Endothelial cell (in vitro differentiated cells): ENCODE measurements around the gene MYH9. TPM values are rescaled to one million over a fixed set of nuclear protein-coding genes. Genes with fewer than 3 reads are reported as not detected.

Source experiments
- DNase-seq: peaks from one replicate; pipeline ENCODE4 v3.0.0; 2021; ENCODE audit warnings: low spot score
- H3K27ac Mint-ChIP-seq: one replicate; pipeline ENCODE4 v1.8.0; 2021; ENCODE audit warnings: mixed read lengths, inconsistent platforms; ENCODE audit not compliant: unreplicated experiment
- H3K27me3 Mint-ChIP-seq: one replicate; pipeline ENCODE4 v1.8.0; 2021; ENCODE audit warnings: mild to moderate bottlenecking, moderate library complexity, mixed read lengths, inconsistent platforms; ENCODE audit not compliant: unreplicated experiment
- H3K36me3 Mint-ChIP-seq: one replicate; pipeline ENCODE4 v1.8.0; 2021; ENCODE audit warnings: mild to moderate bottlenecking, low read depth, mixed read lengths, inconsistent platforms; ENCODE audit not compliant: unreplicated experiment
- H3K4me1 Mint-ChIP-seq: one replicate; pipeline ENCODE4 v1.8.0; 2021; ENCODE audit warnings: mild to moderate bottlenecking, mixed read lengths, inconsistent platforms; ENCODE audit not compliant: unreplicated experiment
- H3K4me3 Mint-ChIP-seq: one replicate; pipeline ENCODE4 v1.8.0; 2021; ENCODE audit warnings: mild to moderate bottlenecking, mixed read lengths, inconsistent platforms; ENCODE audit not compliant: unreplicated experiment
- H3K9me3 Mint-ChIP-seq: one replicate; pipeline ENCODE4 v1.8.0; 2021; ENCODE audit warnings: mixed read lengths, inconsistent platforms; ENCODE audit not compliant: unreplicated experiment
- CTCF ChIP-seq: fragments of 200-600 bp; sonication (generic); IDR thresholded peaks from one replicate; pipeline ENCODE4 v1.5.0; 2021; ENCODE audit warnings: antibody characterized with exemption; ENCODE audit not compliant: unreplicated experiment
- total RNA-seq: library from RNA; stranded (reverse); fragmentation: NEBNext Ultra II Directional; extraction: Animal tissue kit (Norgen Biotek cat#: 25700); gene quantifications from one replicate; pipeline ENCODE4 v1.2.1, GENCODE V29; 2021; ENCODE audit not compliant: unreplicated experiment

The MYH9 gene
- total RNA-seq, 1 donor from 2014 or later: 931 TPM

GRCh38 chr22:36323855-36324331 lies 63.9 kb downstream of the MYH9 start:
- no peak overlapping the region for H3K4me3 Mint-ChIP-seq
- no peaks in the 10 kb centered on the region for H3K9me3 Mint-ChIP-seq
- DNase-seq: no peak
- H3K27ac Mint-ChIP-seq: no peak overlapping the region
- H3K4me1 Mint-ChIP-seq: peaks cover 24% of the 10 kb centered on the region
- H3K36me3 Mint-ChIP-seq: peaks cover 71% of the 10 kb centered on the region
- no peak for TF ChIP-seq CTCF
- peaks cover 35% of the 10 kb centered on the region for H3K27me3 Mint-ChIP-seq

GRCh38 chr22:36323182-36323854 lies 64.4 kb downstream of the MYH9 start:
- DNase-seq: no peak
- H3K9me3 Mint-ChIP-seq: no peaks in the 10 kb centered on the region
- no peak overlapping the region for H3K4me3 Mint-ChIP-seq
- H3K27me3 Mint-ChIP-seq: peaks cover 30% of the 10 kb centered on the region
- no peak for TF ChIP-seq CTCF
- H3K36me3 Mint-ChIP-seq: peaks cover 68% of the 10 kb centered on the region
- H3K4me1 Mint-ChIP-seq: peaks cover 19% of the 10 kb centered on the region
- peak overlapping the region; percentile 61 for H3K27ac Mint-ChIP-seq

GRCh38 chr22:36322602-36322915 lies 65.2 kb downstream of the MYH9 start:
- peaks cover 11% of the 10 kb centered on the region for H3K4me1 Mint-ChIP-seq
- TF ChIP-seq CTCF: no peak
- H3K9me3 Mint-ChIP-seq: no peaks in the 10 kb centered on the region
- H3K4me3 Mint-ChIP-seq: peak overlapping the region; percentile 59
- H3K27ac Mint-ChIP-seq: peak overlapping the region; percentile 62
- peaks cover 68% of the 10 kb centered on the region for H3K36me3 Mint-ChIP-seq
- no peak for DNase-seq
- H3K27me3 Mint-ChIP-seq: peaks cover 28% of the 10 kb centered on the region

GRCh38 chr22:36321797-36322601 lies 65.8 kb downstream of the MYH9 start:
- Mint-ChIP-seq H3K9me3 (no peaks in the 10 kb centered on the region), H3K27me3 (peaks cover 23% of the 10 kb centered on the region), H3K4me3 (peak overlapping the region; percentile 35), H3K27ac (peak overlapping the region; percentile 57), H3K36me3 (peaks cover 68% of the 10 kb centered on the region), H3K4me1 (peaks cover 10% of the 10 kb centered on the region)
- no peak for TF ChIP-seq CTCF
- DNase-seq: no peak

GRCh38 chr22:36320553-36320952 lies 67.2 kb downstream of the MYH9 start:
- Mint-ChIP-seq H3K4me3 (peak overlapping the region; percentile 65), H3K27ac (peak overlapping the region; percentile 57), H3K9me3 (no peaks in the 10 kb centered on the region), H3K4me1 (peaks cover 11% of the 10 kb centered on the region), H3K27me3 (peaks cover 19% of the 10 kb centered on the region), H3K36me3 (peaks cover 61% of the 10 kb centered on the region)
- no peak for TF ChIP-seq CTCF
- no peak for DNase-seq
